Duodenal mucosa (tissue), 2 donors: Measurements from ENCODE around the gene PRR33.

Source experiments
- H3K27ac ChIP-seq: one replicate; pipeline ENCODE4 v1.7.0; 2013; ENCODE audit warnings: low read depth, low read length
- H3K27me3 ChIP-seq, 2 donors: one replicate each; pipeline ENCODE4 v1.7.0; 2013; ENCODE audit warnings: low read length in 2 of 2, control low read depth in 1 of 2; ENCODE audit not compliant: insufficient read depth in 2 of 2, control insufficient read depth in 1 of 2
- H3K36me3 ChIP-seq, 2 donors: one replicate each; pipeline ENCODE4 v1.7.0; 2013; ENCODE audit warnings: low read length in 2 of 2, control low read depth in 1 of 2; ENCODE audit not compliant: insufficient read depth in 2 of 2, control insufficient read depth in 1 of 2
- H3K4me1 ChIP-seq, 2 donors: one replicate each; pipeline ENCODE4 v1.7.0; 2013; ENCODE audit warnings: low read length in 2 of 2, control low read depth in 1 of 2; ENCODE audit not compliant: insufficient read depth in 2 of 2, control insufficient read depth in 1 of 2
- H3K4me3 ChIP-seq, 2 donors: one replicate each; pipeline ENCODE4 v1.7.0; 2013; ENCODE audit warnings: low read length in 2 of 2, low read depth in 1 of 2
- H3K9ac ChIP-seq, 2 donors: one replicate each; pipeline ENCODE4 v1.7.0; 2013; ENCODE audit warnings: low read length in 2 of 2, low read depth in 1 of 2
- H3K9me3 ChIP-seq, 2 donors: one replicate each; pipeline ENCODE4 v1.7.0; 2013; ENCODE audit warnings: low read length in 2 of 2, control low read depth in 1 of 2; ENCODE audit not compliant: control insufficient read depth in 1 of 2

The PRR33 gene

DNA sequence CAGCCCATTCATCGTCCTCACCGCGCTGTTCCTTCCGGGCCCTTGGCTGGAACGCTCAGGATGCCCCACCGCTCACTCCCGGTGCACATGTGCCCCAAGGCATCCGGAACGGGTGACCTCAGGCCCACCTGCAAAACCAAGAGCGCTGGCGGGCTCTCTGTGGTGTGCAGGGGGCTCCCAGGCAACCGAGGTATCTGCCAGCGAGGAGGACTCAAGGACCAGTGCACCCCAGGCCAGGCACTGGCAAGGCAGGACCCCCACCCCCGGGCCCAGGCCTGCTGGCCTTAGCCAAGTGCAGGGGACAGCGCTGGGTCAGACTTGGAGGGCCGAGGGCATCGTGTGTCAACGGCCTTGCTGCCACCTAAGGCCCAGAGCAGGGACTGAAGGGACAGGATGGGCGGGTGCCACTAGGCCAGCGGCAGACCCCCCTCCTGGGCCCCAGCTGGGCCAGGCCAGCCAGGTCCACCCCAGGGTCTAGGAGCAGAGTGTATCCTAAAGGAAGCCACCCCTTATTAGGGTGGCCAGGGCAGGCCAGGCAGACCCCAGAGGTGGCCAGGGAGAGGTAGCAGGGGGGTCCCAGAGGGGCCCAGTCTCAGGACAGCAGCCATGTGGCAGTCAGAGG lies 36.3 kb upstream of the PRR33 start:
- Histone ChIP-seq H3K9ac (no peak overlapping the region), H3K36me3 (no peaks in the 10 kb centered on the region), H3K9me3 (no peaks in the 10 kb centered on the region), H3K4me1 (no peaks in the 10 kb centered on the region), H3K27me3 (no peaks in the 10 kb centered on the region), H3K27ac (no peak overlapping the region), H3K4me3 (no peak overlapping the region)

DNA sequence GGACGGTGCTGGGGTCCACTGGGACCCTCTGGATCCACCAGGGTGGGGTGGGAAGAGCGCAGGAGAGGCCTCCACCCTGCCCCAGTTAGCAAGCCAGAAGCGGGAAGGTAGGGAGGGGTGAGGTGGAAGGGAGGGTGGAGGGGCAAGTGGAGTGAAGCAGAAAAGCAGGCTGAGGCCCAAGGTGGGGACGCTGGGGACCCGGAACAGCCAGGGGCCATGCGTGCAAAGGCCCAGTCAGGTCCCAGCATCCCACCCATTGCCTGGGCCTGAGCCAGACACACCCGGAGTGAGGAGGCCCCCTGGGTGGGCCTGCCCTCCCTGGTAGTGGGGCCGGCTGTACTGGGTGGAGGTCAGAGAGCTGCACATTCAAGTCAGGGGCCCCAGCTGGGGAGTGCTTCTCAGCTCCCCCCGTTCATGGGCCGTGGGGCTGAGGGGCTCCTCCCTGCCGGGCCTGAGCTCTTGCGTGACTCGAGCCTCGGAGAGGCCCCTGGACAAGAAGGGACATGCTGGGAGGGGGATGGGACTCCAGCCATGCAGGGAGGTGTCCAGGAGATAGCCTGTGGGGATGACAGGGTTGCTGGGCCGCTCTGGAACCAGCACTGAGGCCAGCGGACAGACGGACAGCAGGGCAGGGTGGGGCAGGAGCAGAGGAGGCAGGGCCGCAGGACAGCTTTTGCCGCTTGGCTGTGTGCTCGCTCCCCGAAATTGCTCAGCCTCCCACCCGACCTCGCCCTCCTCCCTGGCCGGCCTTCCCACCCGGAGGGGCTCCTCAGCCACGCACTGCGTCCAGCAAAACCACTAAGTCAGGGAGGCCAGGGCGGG lies 35.5 kb upstream of the PRR33 start:
- Histone ChIP-seq H3K9ac (no peak overlapping the region), H3K27ac (no peak overlapping the region), H3K36me3 (no peaks in the 10 kb centered on the region), H3K4me3 (no peak overlapping the region), H3K4me1 (no peaks in the 10 kb centered on the region), H3K27me3 (no peaks in the 10 kb centered on the region), H3K9me3 (no peaks in the 10 kb centered on the region)

DNA sequence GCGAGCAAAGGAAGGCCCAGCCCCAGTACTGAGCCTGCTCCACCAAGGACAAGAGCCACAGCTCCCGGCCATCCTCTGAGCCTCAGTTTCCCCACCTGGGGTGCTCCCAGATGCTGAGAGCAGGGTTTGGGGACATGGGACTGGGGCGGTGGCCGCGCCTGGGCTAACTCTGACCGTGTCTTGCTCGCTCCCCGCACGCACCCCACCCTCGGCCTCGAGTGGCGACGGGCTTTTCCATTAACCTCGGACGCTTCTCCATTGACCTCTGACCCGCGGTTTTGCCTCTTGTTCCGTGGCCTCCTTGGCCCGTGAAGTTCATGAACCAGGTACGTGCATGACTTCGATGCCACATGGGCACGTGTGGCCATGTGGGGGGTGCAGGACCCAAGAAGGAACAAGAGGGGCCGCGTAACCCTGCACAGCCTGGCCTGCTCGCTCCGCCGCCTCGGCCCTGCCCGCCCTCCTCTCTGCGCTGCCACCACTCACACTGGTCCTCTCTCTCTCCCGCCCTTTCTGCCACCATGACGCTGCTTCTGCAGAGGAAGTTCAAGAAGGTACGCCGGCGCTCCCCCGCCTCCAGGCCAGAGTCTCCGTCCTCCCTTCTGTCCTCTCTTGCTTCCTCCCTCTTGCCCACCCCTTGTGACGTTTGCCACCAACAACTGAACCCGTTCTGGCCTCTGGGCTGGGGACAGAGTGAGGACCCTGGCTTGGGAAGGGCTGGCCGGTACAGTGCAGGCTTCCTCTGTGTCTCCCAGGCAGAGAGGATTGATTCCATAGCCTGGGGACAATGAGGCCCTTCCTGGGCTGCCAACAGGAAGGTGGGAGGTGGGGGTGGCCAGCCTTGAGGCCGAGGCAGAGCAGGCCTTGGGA lies 34.7 kb upstream of the PRR33 start:
- Histone ChIP-seq H3K9me3 (no peaks in the 10 kb centered on the region), H3K27ac (no peak overlapping the region), H3K9ac (no peak overlapping the region), H3K4me1 (no peaks in the 10 kb centered on the region), H3K27me3 (no peaks in the 10 kb centered on the region), H3K36me3 (no peaks in the 10 kb centered on the region), H3K4me3 (no peak overlapping the region)

DNA sequence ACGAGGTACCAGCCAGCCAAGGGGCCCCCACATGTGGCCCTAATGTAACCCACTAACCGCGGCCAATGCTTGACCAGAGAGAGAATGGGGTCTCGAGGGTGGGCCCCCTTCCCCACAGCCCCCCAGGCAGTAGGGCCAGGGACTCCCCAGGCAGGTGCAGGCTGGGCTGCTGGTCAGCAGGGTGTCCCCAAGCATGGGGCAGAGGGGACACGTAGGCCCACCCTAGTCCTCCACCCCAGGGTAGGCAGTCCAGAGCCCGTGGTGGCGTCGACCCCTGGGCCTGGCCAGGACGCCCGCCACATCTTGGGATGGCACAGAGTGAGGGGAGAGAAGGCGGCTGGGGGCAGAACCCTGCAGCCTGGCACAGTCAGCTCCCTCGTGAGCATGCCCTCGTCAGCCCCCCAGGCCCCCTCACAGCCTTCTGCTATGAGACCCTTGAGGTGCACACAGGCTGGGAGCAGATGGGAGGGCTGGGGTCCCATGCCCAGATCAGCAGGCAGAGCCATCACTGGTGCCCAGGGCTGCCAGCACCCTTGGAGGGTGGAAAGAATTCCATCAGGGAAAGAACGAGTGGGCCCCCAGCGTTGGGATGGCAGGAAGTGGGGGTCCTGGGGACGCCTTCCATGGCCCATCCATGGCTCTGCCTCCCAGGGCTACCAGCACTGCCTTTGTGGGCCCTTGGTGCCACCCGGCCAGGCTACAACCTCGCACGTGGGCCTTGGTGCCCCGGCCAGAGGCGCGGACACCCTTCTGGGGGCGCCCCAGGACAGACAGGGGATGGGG lies 33.9 kb upstream of the PRR33 start:
- H3K9ac ChIP-seq, result no peak overlapping the region
- H3K4me3 ChIP-seq, result no peak overlapping the region
- H3K27me3 ChIP-seq, result no peaks in the 10 kb centered on the region
- H3K36me3 ChIP-seq, result no peaks in the 10 kb centered on the region
- no peaks in the 10 kb centered on the region for H3K9me3 ChIP-seq
- no peaks in the 10 kb centered on the region for H3K4me1 ChIP-seq
- H3K27ac ChIP-seq, result no peak overlapping the region

DNA sequence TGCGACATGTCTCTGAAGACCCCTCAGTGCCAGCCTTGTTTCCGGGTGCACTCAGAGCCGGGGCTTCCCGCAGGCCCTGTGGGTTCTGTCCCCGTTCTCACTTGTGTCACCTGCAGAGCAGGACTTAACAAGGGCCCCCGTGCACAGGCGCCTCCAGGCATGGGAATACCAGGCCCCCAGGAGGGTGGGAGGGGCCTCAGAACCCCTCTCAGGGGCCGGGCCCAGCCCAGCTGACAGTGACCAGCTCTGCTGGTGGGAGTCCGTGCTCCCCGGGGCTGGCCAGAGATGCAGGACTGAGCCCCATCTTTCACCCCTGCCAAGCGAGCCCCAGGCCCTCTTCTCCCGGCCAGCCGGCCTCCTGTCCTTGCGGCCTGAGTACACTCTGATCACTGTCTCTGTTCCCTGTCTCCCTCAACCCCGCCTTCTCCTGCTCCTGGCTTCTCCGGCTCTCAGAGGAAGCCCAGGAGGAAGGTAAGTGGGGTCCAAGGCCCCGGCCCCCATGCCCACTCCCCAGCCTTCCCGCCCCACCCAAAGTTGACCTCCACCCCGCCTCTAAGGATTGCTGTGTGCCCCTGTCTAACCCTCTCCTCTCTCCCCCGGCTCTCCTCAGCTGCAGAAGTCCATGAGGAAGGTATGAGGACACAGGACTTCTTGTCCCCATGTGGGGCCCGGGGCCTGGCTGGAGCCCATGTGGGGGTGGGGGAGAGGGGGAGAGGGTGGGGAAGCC lies 33.1 kb upstream of the PRR33 start:
- Histone ChIP-seq H3K27me3 (no peaks in the 10 kb centered on the region), H3K27ac (no peak overlapping the region), H3K4me1 (no peaks in the 10 kb centered on the region), H3K9ac (no peak overlapping the region), H3K36me3 (no peaks in the 10 kb centered on the region), H3K9me3 (no peaks in the 10 kb centered on the region), H3K4me3 (no peak overlapping the region)

DNA sequence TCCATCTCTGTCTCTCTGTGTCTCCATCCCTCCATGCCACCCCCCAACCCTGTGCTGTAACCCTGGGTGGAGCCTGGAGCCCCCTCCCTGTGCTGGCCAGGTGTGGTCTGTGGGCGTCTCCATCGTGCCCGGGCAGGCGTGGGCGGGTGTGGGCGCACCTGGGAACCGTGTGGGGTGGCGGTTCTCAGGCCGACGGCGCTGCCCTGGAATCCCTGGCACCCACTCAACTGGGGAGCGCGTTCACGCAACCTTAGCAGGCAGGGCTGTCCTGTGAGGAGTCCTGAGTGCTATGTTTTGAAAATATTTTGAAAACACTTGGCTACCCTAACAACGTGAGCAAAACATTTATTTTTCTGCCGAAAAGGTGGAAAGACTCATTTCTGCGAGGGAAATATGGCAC lies 32.5 kb upstream of the PRR33 start:
- H3K9ac ChIP-seq, result no peak overlapping the region
- H3K27ac ChIP-seq, result no peak overlapping the region

DNA sequence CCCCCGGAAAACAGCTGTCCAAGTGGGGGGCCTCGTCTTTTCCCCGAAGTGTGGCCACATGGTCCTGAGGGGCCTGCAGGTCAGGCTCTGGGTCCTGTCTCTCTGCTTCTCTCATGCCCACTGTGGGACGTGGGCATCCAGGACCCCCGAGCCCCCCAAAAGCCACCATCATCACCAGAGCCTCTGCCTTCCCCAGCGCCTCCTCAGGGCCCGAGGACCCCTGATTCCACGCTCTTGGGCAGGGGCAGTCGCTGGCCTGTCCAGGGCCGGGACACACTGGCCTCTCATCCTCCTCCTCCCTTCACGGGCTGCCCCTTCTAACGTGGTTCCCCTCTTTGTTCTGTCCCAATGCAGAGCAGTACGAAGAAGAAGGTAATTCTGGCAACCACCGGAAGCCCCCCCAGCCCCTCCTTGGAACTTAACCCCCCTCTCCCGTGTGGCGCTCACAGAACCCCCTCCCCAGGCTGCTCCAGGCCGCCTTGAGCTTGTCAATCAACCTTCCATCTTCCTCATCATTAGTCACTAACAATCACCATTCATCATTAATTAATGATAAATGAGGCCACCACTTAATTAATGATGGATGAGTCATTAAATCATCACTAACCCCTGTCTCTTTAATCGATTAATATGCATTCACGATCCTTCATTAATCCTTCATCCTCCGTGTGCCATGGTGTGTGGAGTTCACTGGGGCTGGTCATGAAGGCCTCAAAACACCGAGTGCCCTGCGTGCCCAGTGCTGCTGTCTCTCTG lies 31.7 kb upstream of the PRR33 start:
- Histone ChIP-seq H3K9me3 (no peaks in the 10 kb centered on the region), H3K4me3 (no peak overlapping the region), H3K27me3 (no peaks in the 10 kb centered on the region), H3K27ac (no peak overlapping the region), H3K36me3 (no peaks in the 10 kb centered on the region), H3K4me1 (no peaks in the 10 kb centered on the region), H3K9ac (no peak overlapping the region)

More for the DNA sequence above, 32.5 kb upstream of the PRR33 start:
- Histone ChIP-seq H3K36me3 (no peaks in the 10 kb centered on the region), H3K9me3 (no peaks in the 10 kb centered on the region), H3K4me3 (no peak overlapping the region), H3K4me1 (no peaks in the 10 kb centered on the region), H3K27me3 (no peaks in the 10 kb centered on the region)

DNA sequence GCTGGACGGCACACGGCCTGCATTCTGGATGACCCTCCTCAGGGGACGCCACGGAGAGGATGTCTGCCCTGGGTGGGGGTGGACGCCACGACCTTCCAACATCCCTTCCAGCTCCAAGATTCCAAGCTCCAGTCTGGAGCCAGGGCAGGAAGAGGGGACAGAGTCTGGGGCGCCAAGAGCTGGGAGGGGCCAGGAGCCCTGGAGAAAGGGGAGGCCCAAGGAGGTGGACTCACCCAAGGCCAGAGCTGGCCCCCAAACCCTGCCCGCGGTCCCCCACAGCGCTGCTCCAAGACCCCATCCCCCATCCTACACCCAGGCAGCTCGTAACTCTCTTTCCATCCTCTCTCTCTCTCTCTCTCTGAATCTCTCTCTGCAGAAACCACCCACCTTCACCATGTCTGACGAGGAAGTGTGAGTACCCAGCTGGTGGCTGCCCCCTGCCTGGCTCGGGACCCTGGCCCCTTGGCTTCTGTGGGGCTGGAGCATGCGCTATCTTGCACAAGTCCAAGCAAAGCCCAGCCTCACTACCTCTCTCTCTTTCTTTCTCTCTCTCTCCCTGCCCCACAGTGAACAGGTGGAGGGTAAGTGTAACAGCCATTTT lies 30.9 kb upstream of the PRR33 start:
- Histone ChIP-seq H3K27me3 (no peaks in the 10 kb centered on the region), H3K27ac (no peak overlapping the region), H3K9ac (no peak overlapping the region), H3K4me1 (no peaks in the 10 kb centered on the region), H3K4me3 (no peak overlapping the region), H3K9me3 (no peaks in the 10 kb centered on the region), H3K36me3 (no peaks in the 10 kb centered on the region)
